ENCODE results near the gene LGALSL. TPM values are rescaled to one million over a fixed set of nuclear protein-coding genes. Genes with fewer than 3 reads are reported as not detected.

The LGALSL gene
- total RNA-seq, 6 experiments from 2014 or later: 3.2 to 8.1 (median 5.4) TPM

GRCh38 chr2:64489081-64489751 lies 35.3 kb downstream of the LGALSL start:
- 58% methylated on average over 4 of the region's 5 CpGs for WGBS (ENCODE audit: insufficient coverage, low coverage, low lambda C conversion rate, missing lambda C conversion rate)
- Histone ChIP-seq H3K27ac (no peak overlapping the region), H3K4me1 (no peaks in the 10 kb centered on the region), H3K9me3 (no peaks in the 10 kb centered on the region), H3K27me3 (no peaks in the 10 kb centered on the region), H3K36me3 (no peaks in the 10 kb centered on the region), H3K4me3 (no peak overlapping the region)
- no peak for TF ChIP-seq CTCF (IDR thresholded peaks at IDR 0.05)
- TF ChIP-seq POLR2A (IDR thresholded peaks at IDR 0.05): no peak
- DNase-seq (no peak), ATAC-seq (no peak)
- intact Hi-C loops (cut with DNase I): loop anchor here (5.0 kb wide), 1 partner anchor 157 kb away; no protein-coding TSS in a partner anchor

GRCh38 chr2:64491426-64491825 lies 37.5 kb downstream of the LGALSL start:
- H3K27me3 ChIP-seq: no peaks in the 10 kb centered on the region
- H3K4me3 ChIP-seq: no peak overlapping the region
- no peak for DNase-seq
- no peaks in the 10 kb centered on the region for H3K4me1 ChIP-seq
- H3K36me3 ChIP-seq: no peaks in the 10 kb centered on the region
- WGBS (ENCODE audit: insufficient coverage, low coverage, low lambda C conversion rate, missing lambda C conversion rate): 87% methylated on average over 4 of the region's 4 CpGs
- no peak overlapping the region for H3K27ac ChIP-seq
- intact Hi-C loops (cut with DNase I): no loop called here
- no peaks in the 10 kb centered on the region for H3K9me3 ChIP-seq
- no peak for ATAC-seq
- no peak for TF ChIP-seq CTCF (IDR thresholded peaks at IDR 0.05)
- TF ChIP-seq POLR2A (IDR thresholded peaks at IDR 0.05): no peak

- no peak for ATAC-seq
- intact Hi-C loops (cut with DNase I): no loop called here
- WGBS (ENCODE audit: insufficient coverage, low coverage, low lambda C conversion rate, missing lambda C conversion rate): 86% methylated on average over 3 of the region's 3 CpGs
Observed at GRCh38 chr2:64492272-64492671, 38.3 kb downstream of the LGALSL start.

GRCh38 chr2:64492821-64493220 lies 38.9 kb downstream of the LGALSL start:
- Histone ChIP-seq H3K4me1 (no peaks in the 10 kb centered on the region), H3K36me3 (no peaks in the 10 kb centered on the region), H3K9me3 (no peaks in the 10 kb centered on the region), H3K4me3 (no peak overlapping the region), H3K27ac (no peak overlapping the region), H3K27me3 (no peaks in the 10 kb centered on the region)
- ATAC-seq: no peak
- intact Hi-C loops (cut with DNase I): no loop called here
- WGBS (ENCODE audit: insufficient coverage, low coverage, low lambda C conversion rate, missing lambda C conversion rate): 79% methylated on average over 3 of the region's 3 CpGs
- DNase-seq: no peak
- TF ChIP-seq POLR2A (IDR thresholded peaks at IDR 0.05): no peak
- no peak for TF ChIP-seq CTCF (IDR thresholded peaks at IDR 0.05)

More at GRCh38 chr2:64492272-64492671, 38.3 kb downstream of the LGALSL start:
- H3K9me3 ChIP-seq: no peaks in the 10 kb centered on the region
- no peak overlapping the region for H3K4me3 ChIP-seq
- H3K4me1 ChIP-seq: no peaks in the 10 kb centered on the region
- TF ChIP-seq POLR2A (IDR thresholded peaks at IDR 0.05) (no peak), CTCF (IDR thresholded peaks at IDR 0.05) (no peak)
- H3K27ac ChIP-seq: no peak overlapping the region
- no peak for DNase-seq
- no peaks in the 10 kb centered on the region for H3K27me3 ChIP-seq
- no peaks in the 10 kb centered on the region for H3K36me3 ChIP-seq
